Measurements from ENCODE around the gene SFXN3. TPM values are rescaled to one million over a fixed set of nuclear protein-coding genes. Genes with fewer than 3 reads are reported as not detected.

Gene SFXN3
- total and polyA plus RNA-seq, 2 of the 13 experiments (the other 11 are each of a cell fraction or from before 2014, with no cell fraction given) = 16.8 to 71.5 TPM

DNA sequence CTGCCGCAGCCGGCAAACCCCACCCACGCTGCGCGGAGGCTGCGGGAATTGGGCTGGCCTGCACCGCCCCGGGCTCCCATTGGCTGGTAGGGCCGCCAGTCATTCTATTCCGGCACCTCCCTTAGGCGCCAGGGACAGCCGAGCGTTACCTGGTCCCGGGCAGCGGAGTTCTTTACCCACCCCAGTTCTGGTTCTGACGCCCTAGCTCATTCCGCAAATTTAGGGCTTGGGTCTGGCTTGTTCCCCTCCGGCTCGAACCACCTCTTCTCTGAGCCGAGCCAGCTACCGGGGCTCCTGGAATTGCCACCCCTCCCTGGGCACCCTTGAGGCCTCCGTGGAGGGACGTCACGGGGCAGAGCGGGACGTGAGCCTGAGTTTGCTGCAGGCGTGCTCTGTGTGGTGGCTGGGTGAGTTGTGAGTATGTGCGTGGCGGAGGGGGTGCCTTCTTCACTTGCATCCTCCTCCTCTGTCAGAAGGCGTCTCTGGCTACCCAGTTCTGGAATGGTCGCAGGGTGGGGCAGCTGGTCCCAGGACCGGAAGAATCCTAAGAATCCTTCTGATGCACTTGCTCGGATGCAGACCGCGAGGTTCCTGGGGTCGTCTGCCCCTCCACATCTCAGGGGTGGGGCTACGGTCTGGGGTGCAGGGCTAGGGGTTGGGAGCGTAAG is at the start of gene SFXN3, which contains the start of gene PDZD7 (continued):
- TF ChIP-seq, protein P1, sequence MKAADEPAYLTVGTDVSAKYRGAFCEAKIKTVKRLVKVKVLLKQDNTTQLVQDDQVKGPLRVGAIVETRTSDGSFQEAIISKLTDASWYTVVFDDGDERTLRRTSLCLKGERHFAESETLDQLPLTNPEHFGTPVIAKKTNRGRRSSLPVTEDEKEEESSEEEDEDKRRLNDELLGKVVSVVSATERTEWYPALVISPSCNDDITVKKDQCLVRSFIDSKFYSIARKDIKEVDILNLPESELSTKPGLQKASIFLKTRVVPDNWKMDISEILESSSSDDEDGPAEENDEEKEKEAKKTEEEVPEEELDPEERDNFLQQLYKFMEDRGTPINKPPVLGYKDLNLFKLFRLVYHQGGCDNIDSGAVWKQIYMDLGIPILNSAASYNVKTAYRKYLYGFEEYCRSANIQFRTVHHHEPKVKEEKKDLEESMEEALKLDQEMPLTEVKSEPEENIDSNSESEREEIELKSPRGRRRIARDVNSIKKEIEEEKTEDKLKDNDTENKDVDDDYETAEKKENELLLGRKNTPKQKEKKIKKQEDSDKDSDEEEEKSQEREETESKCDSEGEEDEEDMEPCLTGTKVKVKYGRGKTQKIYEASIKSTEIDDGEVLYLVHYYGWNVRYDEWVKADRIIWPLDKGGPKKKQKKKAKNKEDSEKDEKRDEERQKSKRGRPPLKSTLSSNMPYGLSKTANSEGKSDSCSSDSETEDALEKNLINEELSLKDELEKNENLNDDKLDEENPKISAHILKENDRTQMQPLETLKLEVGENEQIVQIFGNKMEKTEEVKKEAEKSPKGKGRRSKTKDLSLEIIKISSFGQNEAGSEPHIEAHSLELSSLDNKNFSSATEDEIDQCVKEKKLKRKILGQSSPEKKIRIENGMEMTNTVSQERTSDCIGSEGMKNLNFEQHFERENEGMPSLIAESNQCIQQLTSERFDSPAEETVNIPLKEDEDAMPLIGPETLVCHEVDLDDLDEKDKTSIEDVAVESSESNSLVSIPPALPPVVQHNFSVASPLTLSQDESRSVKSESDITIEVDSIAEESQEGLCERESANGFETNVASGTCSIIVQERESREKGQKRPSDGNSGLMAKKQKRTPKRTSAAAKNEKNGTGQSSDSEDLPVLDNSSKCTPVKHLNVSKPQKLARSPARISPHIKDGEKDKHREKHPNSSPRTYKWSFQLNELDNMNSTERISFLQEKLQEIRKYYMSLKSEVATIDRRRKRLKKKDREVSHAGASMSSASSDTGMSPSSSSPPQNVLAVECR (CRISPR knock-in tag; IDR thresholded peaks at IDR 0.05; ENCODE audit: borderline replicate concordance) = peak; percentile 43
- TF ChIP-seq ZFP90 (CRISPR knock-in tag; IDR thresholded peaks at IDR 0.05; ENCODE audit: borderline replicate concordance) (no peak), UBTF (CRISPR knock-in tag; IDR thresholded peaks at IDR 0.05) (0 out of 2 replicates have a peak, but pooled peaks have one; percentile 47), RAD51 (IDR thresholded peaks at IDR 0.05; ENCODE audit: borderline replicate concordance) (no peak), AHR (CRISPR knock-in tag; IDR thresholded peaks at IDR 0.05) (no peak), ZBTB43 (CRISPR knock-in tag; conservative IDR thresholded peaks at IDR 0.05) (no peak), ZNF138 (CRISPR knock-in tag; IDR thresholded peaks at IDR 0.05; ENCODE audit: low read depth) (no peak), ZZZ3 (CRISPR knock-in tag; IDR thresholded peaks at IDR 0.05; ENCODE audit: borderline replicate concordance) (no peak), NFE2L1 (CRISPR knock-in tag; IDR thresholded peaks at IDR 0.05; ENCODE audit: borderline replicate concordance) (no peak), SOX5 (CRISPR knock-in tag; IDR thresholded peaks at IDR 0.05; ENCODE audit: borderline replicate concordance) (no peak), ZNF160 (CRISPR knock-in tag; IDR thresholded peaks at IDR 0.05) (0 out of 2 replicates have a peak, but pooled peaks have one; percentile 49), NRL (CRISPR knock-in tag; IDR thresholded peaks at IDR 0.05; ENCODE audit: borderline replicate concordance) (no peak; the same call in 1 of the 2 replicates), ZSCAN5A (CRISPR knock-in tag; IDR thresholded peaks at IDR 0.05; ENCODE audit: borderline replicate concordance) (no peak), ZFP62 (CRISPR knock-in tag; IDR thresholded peaks at IDR 0.05) (no peak), CEBPB (IDR thresholded peaks at IDR 0.05; ENCODE audit: borderline replicate concordance, low read depth, low read length) (no peak), FLYWCH1 (CRISPR knock-in tag; IDR thresholded peaks at IDR 0.05) (no peak), ZNF329 (CRISPR knock-in tag; IDR thresholded peaks at IDR 0.05; ENCODE audit: low read depth) (no peak), SMC3 (IDR thresholded peaks at IDR 0.05; ENCODE audit: low read length) (no peak)
- TF ChIP-seq, protein P2, sequence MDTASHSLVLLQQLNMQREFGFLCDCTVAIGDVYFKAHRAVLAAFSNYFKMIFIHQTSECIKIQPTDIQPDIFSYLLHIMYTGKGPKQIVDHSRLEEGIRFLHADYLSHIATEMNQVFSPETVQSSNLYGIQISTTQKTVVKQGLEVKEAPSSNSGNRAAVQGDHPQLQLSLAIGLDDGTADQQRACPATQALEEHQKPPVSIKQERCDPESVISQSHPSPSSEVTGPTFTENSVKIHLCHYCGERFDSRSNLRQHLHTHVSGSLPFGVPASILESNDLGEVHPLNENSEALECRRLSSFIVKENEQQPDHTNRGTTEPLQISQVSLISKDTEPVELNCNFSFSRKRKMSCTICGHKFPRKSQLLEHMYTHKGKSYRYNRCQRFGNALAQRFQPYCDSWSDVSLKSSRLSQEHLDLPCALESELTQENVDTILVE (CRISPR knock-in tag; IDR thresholded peaks at IDR 0.05) = no peak
